MM.1S (cell line): ENCODE data around the gene MUC5AC.

ENCODE experiments used
- EZH2 ChIP-seq: fragments of 300-600 bp; sonication (generic); optimal IDR thresholded peaks from 2 replicates; pipeline ENCODE3; 2017; ENCODE audit warnings: low read depth, mild to moderate bottlenecking, antibody characterized with exemption, low read length, mixed read lengths
- EZH2phosphoT487 ChIP-seq: fragments of 300-600 bp; sonication (generic); IDR thresholded peaks from 2 replicates; pipeline ENCODE4 v1.6.1; 2018; ENCODE audit warnings: antibody characterized with exemption, low read length
- TF ChIP-seq, protein P1 (sequence below): fragments of 300-600 bp; sonication (generic); IDR thresholded peaks from 2 replicates; pipeline ENCODE4 v1.5.1; 2016; ENCODE audit warnings: antibody characterized with exemption, low read length, mixed read lengths

DNA sequence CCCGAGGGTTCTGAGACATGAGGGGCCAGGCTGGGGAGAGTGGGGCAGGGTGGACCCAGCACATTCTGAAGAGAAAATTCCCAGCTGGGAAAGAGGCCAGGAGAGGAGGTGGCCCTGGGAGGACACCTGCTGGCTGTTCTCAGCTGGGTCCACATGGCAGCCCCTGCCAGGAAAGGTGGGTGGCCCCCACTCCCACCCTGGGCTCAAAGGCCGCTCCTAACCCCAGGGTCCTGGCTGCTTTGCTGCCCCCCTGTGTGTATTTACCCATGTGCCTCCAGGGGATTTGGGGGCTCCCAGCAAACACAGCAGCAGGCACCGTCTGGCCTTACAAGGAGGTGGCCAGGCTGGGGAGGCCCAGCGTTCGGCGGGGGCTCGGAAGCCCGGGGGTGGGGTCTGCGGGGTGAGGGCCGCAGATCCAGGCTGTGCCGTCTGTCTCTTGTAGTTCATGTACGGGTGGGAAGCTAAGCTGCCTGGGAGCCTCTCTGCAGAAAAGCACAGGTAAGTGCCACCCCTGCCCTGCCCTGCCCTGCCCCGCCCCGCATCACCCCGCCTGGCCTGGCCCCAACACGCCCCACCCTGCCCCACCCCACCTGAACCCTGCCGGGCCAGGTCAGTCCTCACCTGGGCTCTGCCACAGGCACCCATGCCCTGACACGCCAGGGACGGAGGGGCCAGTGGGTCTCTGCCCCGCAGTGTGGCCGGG is 75.7 kb downstream of the MUC5AC start:
- TF ChIP-seq, protein P1, sequence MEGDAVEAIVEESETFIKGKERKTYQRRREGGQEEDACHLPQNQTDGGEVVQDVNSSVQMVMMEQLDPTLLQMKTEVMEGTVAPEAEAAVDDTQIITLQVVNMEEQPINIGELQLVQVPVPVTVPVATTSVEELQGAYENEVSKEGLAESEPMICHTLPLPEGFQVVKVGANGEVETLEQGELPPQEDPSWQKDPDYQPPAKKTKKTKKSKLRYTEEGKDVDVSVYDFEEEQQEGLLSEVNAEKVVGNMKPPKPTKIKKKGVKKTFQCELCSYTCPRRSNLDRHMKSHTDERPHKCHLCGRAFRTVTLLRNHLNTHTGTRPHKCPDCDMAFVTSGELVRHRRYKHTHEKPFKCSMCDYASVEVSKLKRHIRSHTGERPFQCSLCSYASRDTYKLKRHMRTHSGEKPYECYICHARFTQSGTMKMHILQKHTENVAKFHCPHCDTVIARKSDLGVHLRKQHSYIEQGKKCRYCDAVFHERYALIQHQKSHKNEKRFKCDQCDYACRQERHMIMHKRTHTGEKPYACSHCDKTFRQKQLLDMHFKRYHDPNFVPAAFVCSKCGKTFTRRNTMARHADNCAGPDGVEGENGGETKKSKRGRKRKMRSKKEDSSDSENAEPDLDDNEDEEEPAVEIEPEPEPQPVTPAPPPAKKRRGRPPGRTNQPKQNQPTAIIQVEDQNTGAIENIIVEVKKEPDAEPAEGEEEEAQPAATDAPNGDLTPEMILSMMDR, result no peak
- TF ChIP-seq EZH2phosphoT487 (no peak), EZH2 (no peak)
